ENCODE results near the gene CEACAM18. TPM values are rescaled to one million over a fixed set of nuclear protein-coding genes. Genes with fewer than 3 reads are reported as not detected.

Gene CEACAM18
- total RNA-seq, 1 donor from 2014 or later: not detected

DNA sequence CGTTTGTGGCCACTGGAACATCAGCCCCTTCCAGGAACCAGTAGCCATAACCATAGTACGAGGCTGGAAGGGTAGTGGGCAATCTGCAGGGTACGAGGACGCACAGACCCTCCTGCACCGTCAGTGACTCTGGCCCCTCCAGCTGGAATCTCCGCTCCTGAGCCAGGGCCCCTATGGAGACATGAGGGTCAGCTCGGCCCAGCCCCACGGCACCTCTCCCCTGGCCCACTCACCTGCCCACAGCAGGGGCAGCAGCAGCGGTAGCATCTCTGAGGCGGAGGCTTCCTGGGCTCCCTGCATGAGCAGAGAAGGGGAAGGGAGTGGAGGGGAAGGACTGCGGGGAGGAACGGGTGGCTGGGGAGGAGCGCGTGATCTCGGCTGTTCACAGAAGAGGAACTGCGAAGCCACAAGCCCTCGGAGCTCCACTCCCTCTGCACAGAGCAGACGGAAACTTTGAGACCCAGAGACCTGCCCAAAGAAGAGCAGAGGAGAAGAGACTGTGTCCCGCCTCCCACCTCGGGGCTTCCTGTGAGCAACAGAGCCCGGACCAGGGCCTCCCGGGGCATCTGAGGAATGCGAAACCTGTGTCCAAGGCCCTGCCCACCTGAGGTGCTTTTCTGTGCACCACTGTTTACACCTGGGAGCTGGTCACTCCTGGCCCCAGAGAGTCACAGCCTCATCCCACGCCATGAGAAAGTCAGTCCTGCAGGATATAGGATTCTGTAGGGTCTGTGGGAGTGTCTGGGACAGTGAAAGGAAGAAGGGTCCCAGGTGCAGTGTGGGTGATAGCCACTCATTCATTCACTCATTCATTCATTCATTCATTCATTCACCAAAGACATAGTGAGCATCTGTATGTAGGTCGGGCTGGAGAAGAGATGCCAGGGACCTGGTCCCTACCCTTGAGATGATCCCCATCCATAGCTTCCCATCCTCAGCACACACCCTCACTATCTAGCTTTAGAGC is 53.3 kb downstream of the CEACAM18 start, which contains the start of gene SIGLEC6:
TSS of gene SIGLEC6 (minus strand) at position 322 of the 967 bp plus-strand sequence. CDS start at position 300, 22 bp downstream.
- no peaks in the 10 kb centered on the region for H3K27me3 Mint-ChIP-seq (ENCODE audit: low read depth)
- no peak within 1 kb of the TSS for H3K4me3 Mint-ChIP-seq (ENCODE audit: unreplicated experiment)
- TF ChIP-seq, protein P1, sequence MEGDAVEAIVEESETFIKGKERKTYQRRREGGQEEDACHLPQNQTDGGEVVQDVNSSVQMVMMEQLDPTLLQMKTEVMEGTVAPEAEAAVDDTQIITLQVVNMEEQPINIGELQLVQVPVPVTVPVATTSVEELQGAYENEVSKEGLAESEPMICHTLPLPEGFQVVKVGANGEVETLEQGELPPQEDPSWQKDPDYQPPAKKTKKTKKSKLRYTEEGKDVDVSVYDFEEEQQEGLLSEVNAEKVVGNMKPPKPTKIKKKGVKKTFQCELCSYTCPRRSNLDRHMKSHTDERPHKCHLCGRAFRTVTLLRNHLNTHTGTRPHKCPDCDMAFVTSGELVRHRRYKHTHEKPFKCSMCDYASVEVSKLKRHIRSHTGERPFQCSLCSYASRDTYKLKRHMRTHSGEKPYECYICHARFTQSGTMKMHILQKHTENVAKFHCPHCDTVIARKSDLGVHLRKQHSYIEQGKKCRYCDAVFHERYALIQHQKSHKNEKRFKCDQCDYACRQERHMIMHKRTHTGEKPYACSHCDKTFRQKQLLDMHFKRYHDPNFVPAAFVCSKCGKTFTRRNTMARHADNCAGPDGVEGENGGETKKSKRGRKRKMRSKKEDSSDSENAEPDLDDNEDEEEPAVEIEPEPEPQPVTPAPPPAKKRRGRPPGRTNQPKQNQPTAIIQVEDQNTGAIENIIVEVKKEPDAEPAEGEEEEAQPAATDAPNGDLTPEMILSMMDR (IDR thresholded peaks at IDR 0.05): no peak
- no peak within 1 kb of the TSS for H3K27ac Mint-ChIP-seq (ENCODE audit: unreplicated experiment)
- no peaks in the 10 kb centered on the region for H3K36me3 Mint-ChIP-seq (ENCODE audit: low read depth)
- peak; percentile 76 for DNase-seq (ENCODE audit: low spot score)
- H3K9me3 Mint-ChIP-seq (ENCODE audit: low read depth): no peaks in the 10 kb centered on the region
- no peaks in the 10 kb centered on the region for H3K4me1 Mint-ChIP-seq (ENCODE audit: low read depth)

DNA sequence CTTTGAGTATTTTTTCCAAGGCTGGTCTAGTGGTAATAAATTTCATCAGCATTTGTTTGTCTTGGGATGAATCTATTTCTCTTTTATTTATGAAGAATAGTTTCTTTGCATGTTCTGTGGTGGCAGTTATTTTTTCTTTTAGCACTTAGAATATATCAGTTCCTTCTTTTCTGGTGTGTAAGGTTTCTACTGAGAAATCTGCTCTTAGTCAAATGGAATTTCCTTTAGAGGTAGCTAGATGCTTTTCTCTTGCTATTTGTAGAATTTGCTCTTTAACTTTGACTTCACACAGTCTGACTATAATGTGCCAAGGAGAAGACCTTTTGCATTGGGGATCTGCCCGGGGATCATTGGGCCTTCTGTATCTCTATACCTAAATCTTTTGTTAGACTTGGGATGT is 57.2 kb downstream of the CEACAM18 start:
- no peak overlapping the region for H3K4me3 Mint-ChIP-seq (ENCODE audit: unreplicated experiment)
- TF ChIP-seq, protein P1 (IDR thresholded peaks at IDR 0.05): no peak
- no peak for DNase-seq (ENCODE audit: low spot score)
- no peaks in the 10 kb centered on the region for H3K36me3 Mint-ChIP-seq (ENCODE audit: low read depth)
- no peaks in the 10 kb centered on the region for H3K9me3 Mint-ChIP-seq (ENCODE audit: low read depth)
- H3K4me1 Mint-ChIP-seq (ENCODE audit: low read depth): no peaks in the 10 kb centered on the region
- H3K27ac Mint-ChIP-seq (ENCODE audit: unreplicated experiment): no peak overlapping the region
- no peaks in the 10 kb centered on the region for H3K27me3 Mint-ChIP-seq (ENCODE audit: low read depth)

DNA sequence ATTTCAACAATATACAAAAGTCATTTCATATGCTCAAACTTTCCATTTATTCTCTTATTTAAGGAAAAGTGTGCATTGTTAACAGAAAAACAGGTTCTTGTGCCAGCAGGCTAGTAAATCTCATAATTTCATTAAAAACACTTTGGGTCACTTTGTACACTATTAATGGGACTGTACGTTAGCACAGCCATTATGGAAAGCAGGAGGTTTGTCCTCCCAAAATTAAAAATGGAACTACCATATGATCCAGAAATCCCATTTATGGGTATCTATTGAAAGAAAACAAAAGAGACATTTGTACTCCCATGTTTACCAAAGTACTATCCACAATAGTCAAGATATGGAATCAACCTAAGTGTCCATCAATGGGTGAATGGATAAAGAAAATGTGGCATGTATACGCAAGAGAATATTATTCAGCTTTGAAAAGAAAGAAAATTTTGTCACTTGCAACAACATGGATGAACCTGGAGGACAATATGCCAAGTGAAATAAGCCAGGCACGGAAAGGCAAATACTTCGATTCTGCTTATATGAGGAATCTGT is 61.6 kb downstream of the CEACAM18 start:
- no peak overlapping the region for H3K4me3 Mint-ChIP-seq (ENCODE audit: unreplicated experiment)
- peaks cover 7% of the 10 kb centered on the region for H3K27me3 Mint-ChIP-seq (ENCODE audit: low read depth)
- TF ChIP-seq, protein P1 (IDR thresholded peaks at IDR 0.05): no peak
- H3K4me1 Mint-ChIP-seq (ENCODE audit: low read depth): no peaks in the 10 kb centered on the region
- no peaks in the 10 kb centered on the region for H3K36me3 Mint-ChIP-seq (ENCODE audit: low read depth)
- no peak overlapping the region for H3K27ac Mint-ChIP-seq (ENCODE audit: unreplicated experiment)
- DNase-seq (ENCODE audit: low spot score): no peak
- H3K9me3 Mint-ChIP-seq (ENCODE audit: low read depth): no peaks in the 10 kb centered on the region

Other genes starting within 250 kb of the CEACAM18 start
- gene SIGLECL1, start 227.5 kb upstream of the CEACAM18 start, total RNA-seq: not detected in 3 replicates
- 0.07 TPM in 1 of 3 replicates, not detected in the others for gene IGLON5, start 166.9 kb upstream of the CEACAM18 start, total RNA-seq
- gene VSIG10L, start 136.4 kb upstream of the CEACAM18 start, total RNA-seq: 4.9 to 5.5 TPM (median 5.4 TPM) in 3 replicates
- gene ETFB, start 112.2 kb upstream of the CEACAM18 start, total RNA-seq: 43.7 to 56.6 TPM (median 49.6 TPM) in 3 replicates
- gene CLDND2, start 109.5 kb upstream of the CEACAM18 start, total RNA-seq: 1.5 TPM in 1 of 3 replicates, not detected in the others
- gene NKG7, start 105.9 kb upstream of the CEACAM18 start, total RNA-seq: not detected in 3 replicates
- not detected in 3 replicates for gene LIM2, start 90.6 kb upstream of the CEACAM18 start, total RNA-seq
- gene C19orf84, start 87.9 kb upstream of the CEACAM18 start, total RNA-seq: not detected in 3 replicates
- gene SIGLEC10, start 60.9 kb upstream of the CEACAM18 start, total RNA-seq: not detected in 3 replicates
- not detected in 3 replicates for gene SIGLEC8, start 20.1 kb upstream of the CEACAM18 start, total RNA-seq
- gene SIGLEC12, start 23.3 kb downstream of the CEACAM18 start, total RNA-seq: not detected in 3 replicates
- gene SIGLEC6, start 53.1 kb downstream of the CEACAM18 start, total RNA-seq: not detected in 3 replicates
- gene ZNF175, start 92.7 kb downstream of the CEACAM18 start, total RNA-seq: 6.3 to 14.3 TPM (median 8.9 TPM) in 3 replicates
- gene SIGLEC5, start 151.9 kb downstream of the CEACAM18 start, total RNA-seq: not detected in 3 replicates
- gene SIGLEC14, start 168.3 kb downstream of the CEACAM18 start, total RNA-seq: not detected in 3 replicates
- gene SPACA6, start 214.8 kb downstream of the CEACAM18 start, total RNA-seq: 20.4 to 39.5 TPM (median 24.3 TPM) in 3 replicates
- gene HAS1, start 245.5 kb downstream of the CEACAM18 start, total RNA-seq: not detected in 3 replicates